WTC11 (cell line): Measurements from ENCODE around the gene ZBTB44. TPM values are rescaled to one million over a fixed set of nuclear protein-coding genes. Genes with fewer than 3 reads are reported as not detected.

Experiments used
- ATAC-seq: fragments of 200-7000 bp; cut with Tn5 transposase; 2 replicates; pipeline ENCODE4 v1.10.0; 2021; ENCODE audit warnings: mild to moderate bottlenecking, moderate library complexity
- CTCF ChIA-PET: fragments of 300-600 bp; sonication (Branson Sonifier 250); formaldehyde crosslinking; loops from one replicate; lab custom pipeline; 2021; ENCODE audit warnings: antibody characterized with exemption; lab: Charles Lee
- POLR2A ChIA-PET: fragments of 350-600 bp; sonication (Branson Sonifier 250); formaldehyde crosslinking; loops from one replicate; lab custom pipeline; 2021; ENCODE audit warnings: antibody characterized with exemption; lab: Charles Lee
- DNase-seq: peaks from one replicate; pipeline ENCODE4 v3.0.0; 2021; ENCODE audit warnings: low spot score
- H3K27ac Mint-ChIP-seq: 2 replicates; pipeline ENCODE4 v1.8.0; 2021; ENCODE audit warnings: mixed read lengths
- H3K27me3 Mint-ChIP-seq: 2 replicates; pipeline ENCODE4 v1.8.0; 2021; ENCODE audit warnings: low read depth, mild to moderate bottlenecking, moderate library complexity, mixed read lengths
- H3K36me3 Mint-ChIP-seq: 2 replicates; pipeline ENCODE4 v1.8.0; 2021; ENCODE audit warnings: mixed read lengths
- H3K4me1 Mint-ChIP-seq: 2 replicates; pipeline ENCODE4 v1.8.0; 2022; ENCODE audit warnings: mixed read lengths
- H3K4me3 Mint-ChIP-seq: 2 replicates; pipeline ENCODE4 v1.8.0; 2021; ENCODE audit warnings: mild to moderate bottlenecking, moderate library complexity, mixed read lengths
- H3K9me3 Mint-ChIP-seq: 2 replicates; pipeline ENCODE4 v1.8.0; 2021; ENCODE audit warnings: mixed read lengths
- CREB1 ChIP-seq: sonication (generic); formaldehyde crosslinking; IDR thresholded peaks from 2 replicates; pipeline ENCODE4 v1.8.0; 2023; ENCODE audit warnings: mild to moderate bottlenecking, missing genetic modification reagents
- E2F4 ChIP-seq: sonication (generic); formaldehyde crosslinking; IDR thresholded peaks from 2 replicates; pipeline ENCODE4 v1.8.1; 2022; ENCODE audit warnings: low read depth, mild to moderate bottlenecking, moderate library complexity, missing genetic modification reagents, borderline replicate concordance
- ELF4 ChIP-seq: sonication (generic); formaldehyde crosslinking; IDR thresholded peaks from 2 replicates; pipeline ENCODE4 v1.8.1; 2022; ENCODE audit warnings: low read depth, mild to moderate bottlenecking, moderate library complexity, missing genetic modification reagents
- EMX1 ChIP-seq: fragments of 250-450 bp; sonication (Bioruptor Pico); IDR thresholded peaks from 2 replicates; pipeline ENCODE4 v1.8.0; 2021; ENCODE audit warnings: mild to moderate bottlenecking
- FOXK1 ChIP-seq: sonication (generic); formaldehyde crosslinking; IDR thresholded peaks from 2 replicates; pipeline ENCODE4 v1.8.0; 2022; ENCODE audit warnings: mild to moderate bottlenecking, moderate library complexity, missing genetic modification reagents
- GRHL2 ChIP-seq: fragments of 250-450 bp; sonication (Bioruptor Pico); IDR thresholded peaks from 2 replicates; pipeline ENCODE4 v1.8.0; 2022; ENCODE audit warnings: mild to moderate bottlenecking, moderate library complexity; ENCODE audit not compliant: insufficient replicate concordance, severe bottlenecking
- MAX ChIP-seq: sonication (generic); formaldehyde crosslinking; IDR thresholded peaks from 2 replicates; pipeline ENCODE4 v1.8.0; 2022; ENCODE audit warnings: mild to moderate bottlenecking, missing genetic modification reagents
- NFATC4 ChIP-seq: fragments of 250-450 bp; sonication (Bioruptor Pico); IDR thresholded peaks from 2 replicates; pipeline ENCODE4 v1.9.0; 2021; ENCODE audit warnings: mild to moderate bottlenecking
- NR1H2 ChIP-seq: sonication (generic); formaldehyde crosslinking; IDR thresholded peaks from 2 replicates; pipeline ENCODE4 v1.9.0; 2021; ENCODE audit warnings: mild to moderate bottlenecking, moderate library complexity, missing genetic modification reagents
- RORB ChIP-seq: fragments of 250-450 bp; sonication (Bioruptor Pico); IDR thresholded peaks from 2 replicates; pipeline ENCODE4 v1.9.0; 2021; ENCODE audit warnings: mild to moderate bottlenecking
- SMAD4 ChIP-seq: sonication (generic); formaldehyde crosslinking; IDR thresholded peaks from 2 replicates; pipeline ENCODE4 v1.8.0; 2022; ENCODE audit warnings: mild to moderate bottlenecking, missing genetic modification reagents
- SOX15 ChIP-seq: fragments of 250-450 bp; sonication (Bioruptor Pico); IDR thresholded peaks from 2 replicates; pipeline ENCODE4 v1.9.0; 2021; ENCODE audit warnings: mild to moderate bottlenecking
- SP1 ChIP-seq: sonication (generic); formaldehyde crosslinking; conservative IDR thresholded peaks from 2 replicates; pipeline ENCODE4 v1.8.1; 2022; ENCODE audit warnings: missing genetic modification reagents
- STAT6 ChIP-seq: sonication (generic); formaldehyde crosslinking; conservative IDR thresholded peaks from 2 replicates; pipeline ENCODE4 v1.8.1; 2023; ENCODE audit warnings: mild to moderate bottlenecking, low read depth, missing genetic modification reagents, moderate library complexity
- ZBTB21 ChIP-seq: sonication (generic); formaldehyde crosslinking; IDR thresholded peaks from 2 replicates; pipeline ENCODE4 v1.8.1; 2023; ENCODE audit warnings: mild to moderate bottlenecking, missing genetic modification reagents, borderline replicate concordance
- ZNF138 ChIP-seq: sonication (generic); formaldehyde crosslinking; conservative IDR thresholded peaks from 2 replicates; pipeline ENCODE4 v1.8.1; 2022; ENCODE audit warnings: mild to moderate bottlenecking, moderate library complexity, missing genetic modification reagents
- ZNF396 ChIP-seq: fragments of 250-450 bp; sonication (Bioruptor Pico); IDR thresholded peaks from 2 replicates; pipeline ENCODE4 v1.8.0; 2021; ENCODE audit warnings: mild to moderate bottlenecking, moderate library complexity, borderline replicate concordance
- ZNF425 ChIP-seq: fragments of 250-450 bp; sonication (Bioruptor Pico); conservative IDR thresholded peaks from 2 replicates; pipeline ENCODE4 v1.9.0; 2021; ENCODE audit warnings: mild to moderate bottlenecking
- ZNF512 ChIP-seq: sonication (generic); formaldehyde crosslinking; IDR thresholded peaks from 2 replicates; pipeline ENCODE4 v1.8.1; 2022; ENCODE audit warnings: missing genetic modification reagents, borderline replicate concordance
- total RNA-seq: library from RNA; stranded (reverse); gene quantifications from 3 replicates; pipeline ENCODE4 v1.2.3, GENCODE V29; 2021

ZBTB44 gene
- total RNA-seq, 1 experiment from 2014 or later, result 107 TPM

- TF ChIP-seq ZBTB21 (CRISPR knock-in tag) (no peak), CREB1 (CRISPR knock-in tag) (no peak), FOXK1 (no peak), ELF4 (no peak), E2F4 (CRISPR knock-in tag) (no peak), ZNF425 (CRISPR knock-in tag) (no peak), ZNF396 (no peak), GRHL2 (CRISPR knock-in tag) (no peak)
Observed at GRCh38 chr11:130211781-130212401, 102.8 kb downstream of the ZBTB44 start (continued).

- CTCF ChIA-PET, result interaction anchor here (0.6 to 0.7 kb wide), 2 partner anchors 286 to 1305 kb away, joined by 3 to 5 read pairs; no protein-coding TSS in a partner anchor
- no peak overlapping the region for H3K27ac Mint-ChIP-seq
- ATAC-seq, result no peak
- H3K36me3 Mint-ChIP-seq, result no peaks in the 10 kb centered on the region
- DNase-seq, result no peak
- TF ChIP-seq EMX1 (CRISPR knock-in tag) (no peak), SMAD4 (CRISPR knock-in tag) (no peak), NR1H2 (CRISPR knock-in tag) (no peak), STAT6 (CRISPR knock-in tag) (no peak), RORB (CRISPR knock-in tag) (no peak), SOX15 (no peak), MAX (CRISPR knock-in tag) (no peak)
- H3K9me3 Mint-ChIP-seq, result no peaks in the 10 kb centered on the region
- no peaks in the 10 kb centered on the region for H3K27me3 Mint-ChIP-seq
- H3K4me1 Mint-ChIP-seq, result peaks cover 7% of the 10 kb centered on the region
- no peak overlapping the region for H3K4me3 Mint-ChIP-seq
- POLR2A ChIA-PET, result no interaction called here
Observed at GRCh38 chr11:130211144-130211543, 103.6 kb downstream of the ZBTB44 start.

- no peak for ATAC-seq
- POLR2A ChIA-PET, result interaction anchor here (0.5 kb wide), 1 partner anchor 640 kb away, joined by 3 read pairs; no protein-coding TSS in a partner anchor
- TF ChIP-seq FOXK1 (no peak), STAT6 (CRISPR knock-in tag) (no peak), SP1 (no peak), NFATC4 (no peak), ZNF138 (CRISPR knock-in tag) (no peak), ZNF512 (CRISPR knock-in tag) (no peak), EMX1 (CRISPR knock-in tag) (no peak)
Observed at GRCh38 chr11:130209954-130210854, 104.5 kb downstream of the ZBTB44 start.

More at GRCh38 chr11:130209954-130210854, 104.5 kb downstream of the ZBTB44 start:
- CTCF ChIA-PET, result interaction anchor here (0.6 to 1.1 kb wide), 3 partner anchors 285 to 1304 kb away, joined by 3 to 5 read pairs (median 3); no protein-coding TSS in a partner anchor
- peak; percentile 8 for DNase-seq
- H3K27me3 Mint-ChIP-seq, result no peaks in the 10 kb centered on the region
- peak overlapping the region; percentile 45 for H3K27ac Mint-ChIP-seq
- H3K4me3 Mint-ChIP-seq, result no peak overlapping the region
- no peaks in the 10 kb centered on the region for H3K9me3 Mint-ChIP-seq
- H3K4me1 Mint-ChIP-seq, result peaks cover 6% of the 10 kb centered on the region
- peaks cover 2% of the 10 kb centered on the region; the same call in 1 of the 2 replicates for H3K36me3 Mint-ChIP-seq
